Gastroesophageal sphincter (tissue), 3 donors: ENCODE results near the gene GP1BB.

Experiments
- CTCF ChIP-seq, 4 experiments: fragments of 200-600 bp in 2 of 4; fragments of 450-650 bp in 2 of 4; sonication (generic) in 1 of 4; IDR thresholded peaks; one replicate each; pipeline ENCODE4 v1.5.1; 2017 to 2019; ENCODE audit warnings: antibody characterized with exemption in 4 of 4, mild to moderate bottlenecking in 2 of 4, moderate library complexity in 2 of 4
- EP300 ChIP-seq: sonication (generic); formaldehyde crosslinking; IDR thresholded peaks from one replicate; pipeline ENCODE4 v1.6.1; 2017; ENCODE audit warnings: antibody characterized with exemption, mild to moderate bottlenecking
- POLR2A ChIP-seq, 2 donors: fragments of 450-650 bp; IDR thresholded peaks; one replicate each; pipeline ENCODE4 v1.6.1; 2017; ENCODE audit warnings: antibody characterized with exemption in 2 of 2, mild to moderate bottlenecking in 2 of 2, moderate library complexity in 1 of 2
- POLR2AphosphoS5 ChIP-seq: sonication (generic); formaldehyde crosslinking; IDR thresholded peaks from one replicate; pipeline ENCODE4 v1.6.1; 2017; ENCODE audit warnings: antibody characterized with exemption

GRCh38 chr22:19766511-19767426, 43.4 kb downstream of the GP1BB start:
- peak in 2 of 4 experiments; percentile 11 to 19 for TF ChIP-seq CTCF (IDR thresholded peaks at IDR 0.05)
- TF ChIP-seq POLR2A (IDR thresholded peaks at IDR 0.05) = no peak
- TF ChIP-seq POLR2AphosphoS5 = no peak
- no peak for TF ChIP-seq EP300
